ENCODE measurements around the gene ALG3. TPM values are rescaled to one million over a fixed set of nuclear protein-coding genes. Genes with fewer than 3 reads are reported as not detected.

ALG3 gene
- total and polyA plus RNA-seq, 9 of the 15 experiments (the other 6 are each of a cell fraction or from before 2014, with no cell fraction given): 37.5 to 107 (median 80.1) TPM

GRCh38 chr3:184196536-184196935, 52.2 kb downstream of the ALG3 start:
- no peak overlapping the region for H3K27ac ChIP-seq (ENCODE audit: extremely low read depth, low read depth, low read length)
- H3K4me2 ChIP-seq (ENCODE audit: insufficient read depth, low read length): no peak overlapping the region
- H3K9ac ChIP-seq (ENCODE audit: insufficient read depth in 1 of 2, low read depth in 2 of 2, low read length in 2 of 2): peak overlapping the region in 1 of 2 experiments; percentile 4; a peak in 1 of 4 replicates
- 0 out of 2 replicates have a peak, but pooled peaks cover 4% of the 10 kb centered on the region for H4K20me1 ChIP-seq (replicated peaks; ENCODE audit: control insufficient read depth, insufficient read depth, low read length)
- H3K4me3 ChIP-seq: no peak overlapping the region
- intact Hi-C loops (cut with micrococcal nuclease) (no loop called here), in situ Hi-C loops (cut with MboI) (no loop called here)
- BruUV-seq (replicated peaks): no TSS peak
- FAIRE-seq (no peak), ATAC-seq (no peak), DNase-seq (ENCODE audit: extremely low read depth in 1 of 4, low spot score in 3 of 4) (no peak)
- 83% methylated on average over 6 of the region's 6 CpGs for WGBS (ENCODE audit: insufficient coverage, low coverage, missing lambda C conversion rate)
- H3K4me1 ChIP-seq (replicated peaks in 1 of 2; ENCODE audit: control insufficient read depth in 2 of 2, insufficient read depth in 2 of 2, low read length in 2 of 2): no peaks in the 10 kb centered on the region
- no peak overlapping the region for H2AFZ ChIP-seq (ENCODE audit: low read depth, low read length)
- peaks cover 2% of the 10 kb centered on the region for H3K9me1 ChIP-seq (ENCODE audit: control insufficient read depth, insufficient read depth, low read length)
- no peaks in the 10 kb centered on the region; a peak in 1 of 5 replicates for H3K27me3 ChIP-seq (ENCODE audit: control insufficient read depth in 2 of 2, insufficient read depth in 2 of 2, low read length in 2 of 2)
- ChIA-PET CTCF (ENCODE audit: low intra/inter-chr PET ratio) (no interaction called here), POLR2A (interaction anchor here (0.8 to 2.3 kb wide), 8 partner anchors 9 to 787 kb away, joined by 3 to 9 read pairs (median 4); no protein-coding TSS in a partner anchor)
- H3K9me3 ChIP-seq (replicated peaks; ENCODE audit: control insufficient read depth, insufficient read depth, low read depth, low read length): no peaks in the 10 kb centered on the region
- TF ChIP-seq ZNF431 (CRISPR knock-in tag; IDR thresholded peaks at IDR 0.05): no peak
- TF ChIP-seq RBFOX2 (IDR thresholded peaks at IDR 0.05; ENCODE audit: low read depth, low read length): 0 out of 2 replicates have a peak, but pooled peaks have one; percentile 23
- no peak for TF ChIP-seq ZBTB33 (CRISPR knock-in tag; IDR thresholded peaks at IDR 0.05)
- TF ChIP-seq POLR2G (IDR thresholded peaks at IDR 0.05; ENCODE audit: low read depth, low read length): 0 out of 2 replicates have a peak, but pooled peaks have one; percentile 24
- no peak for TF ChIP-seq BACH1 (tag; IDR thresholded peaks at IDR 0.05)
- TF ChIP-seq ARID1B (IDR thresholded peaks at IDR 0.05): no peak
- no peak for TF ChIP-seq IRF2 (CRISPR knock-in tag; IDR thresholded peaks at IDR 0.05)
- TF ChIP-seq SAP30 (IDR thresholded peaks at IDR 0.05; ENCODE audit: borderline replicate concordance, insufficient read depth, low read depth, low read length, poor library complexity, severe bottlenecking): no peak
- TF ChIP-seq ZNF143 (CRISPR knock-in tag; IDR thresholded peaks at IDR 0.05): no peak
- no peak for TF ChIP-seq EZH2 (IDR thresholded peaks at IDR 0.05; ENCODE audit: borderline replicate concordance, low read depth, low read length)
- no peak for TF ChIP-seq MEIS2 (IDR thresholded peaks at IDR 0.05; ENCODE audit: partially characterized antibody)
- no peak for TF ChIP-seq CHD1 (IDR thresholded peaks at IDR 0.05; ENCODE audit: low read length)
- no peak for TF ChIP-seq RBM25 (IDR thresholded peaks at IDR 0.05; ENCODE audit: low read depth, low read length, severe bottlenecking)
- no peak for TF ChIP-seq FIP1L1 (IDR thresholded peaks at IDR 0.05; ENCODE audit: low read depth, low read length, poor library complexity, severe bottlenecking)
- peaks cover 41% of the 10 kb centered on the region; the same call in 2 of the 3 replicates for H3K36me3 ChIP-seq (ENCODE audit: control insufficient read depth, insufficient read depth, low read length)
- H3K79me2 ChIP-seq (ENCODE audit: control insufficient read depth, insufficient read depth, low read length): no peaks in the 10 kb centered on the region

All from K562 (cell line).